GM18520 (cell line): ENCODE measurements around the gene PAX2.
"Not testable (repeated sequence)": the region's sequence is repeated elsewhere in the genome, so short reads cannot be mapped to it uniquely, and the experiment has no call there.

ENCODE experiments used
- ATAC-seq: cut with Tn5 transposase; IDR thresholded peaks from one replicate; pipeline ENCODE4 v1.9.1; 2021; ENCODE audit not compliant: unreplicated experiment

PAX2 gene

DNA sequence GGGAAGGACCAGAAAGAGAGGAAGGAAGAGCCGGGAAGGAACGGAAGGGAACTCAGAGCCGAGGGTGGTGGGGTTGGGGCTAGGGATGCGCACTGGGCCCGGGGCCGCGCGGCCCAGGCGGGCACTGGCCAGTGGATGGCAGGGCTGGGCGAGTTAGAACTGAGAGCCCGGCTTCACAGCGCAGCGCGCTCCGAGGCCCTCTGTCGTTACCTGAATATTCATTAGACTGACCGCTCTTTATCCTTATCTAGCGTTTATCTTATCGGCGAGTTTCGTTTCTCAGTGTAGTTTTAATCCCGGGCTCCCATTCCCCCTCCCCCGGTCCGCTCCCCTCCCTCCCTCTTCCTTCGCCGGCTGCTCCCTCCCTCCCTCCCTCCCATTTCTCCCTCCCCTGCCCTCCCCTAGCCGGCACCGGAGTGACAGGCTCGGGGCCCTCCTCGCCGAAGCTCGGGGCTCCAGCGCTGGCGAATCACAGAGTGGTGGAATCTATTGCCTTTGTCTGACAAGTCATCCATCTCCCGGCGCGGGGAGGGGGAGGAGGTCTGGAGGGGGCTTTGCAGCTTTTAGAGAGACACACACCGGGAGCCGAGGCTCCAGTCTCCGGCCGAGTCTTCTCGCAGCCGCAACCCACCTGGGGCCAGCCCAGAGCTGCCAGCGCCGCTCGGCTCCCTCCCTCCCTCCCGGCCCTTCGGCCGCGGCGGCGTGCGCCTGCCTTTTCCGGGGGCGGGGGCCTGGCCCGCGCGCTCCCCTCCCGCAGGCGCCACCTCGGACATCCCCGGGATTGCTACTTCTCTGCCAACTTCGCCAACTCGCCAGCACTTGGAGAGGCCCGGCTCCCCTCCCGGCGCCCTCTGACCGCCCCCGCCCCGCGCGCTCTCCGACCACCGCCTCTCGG is at the start of gene PAX2:
PAX2 (plus strand) TSS at position 596 of the 895 bp plus-strand sequence. CDS start 679 bp downstream, outside the sequence.
- ATAC-seq: no peak

DNA sequence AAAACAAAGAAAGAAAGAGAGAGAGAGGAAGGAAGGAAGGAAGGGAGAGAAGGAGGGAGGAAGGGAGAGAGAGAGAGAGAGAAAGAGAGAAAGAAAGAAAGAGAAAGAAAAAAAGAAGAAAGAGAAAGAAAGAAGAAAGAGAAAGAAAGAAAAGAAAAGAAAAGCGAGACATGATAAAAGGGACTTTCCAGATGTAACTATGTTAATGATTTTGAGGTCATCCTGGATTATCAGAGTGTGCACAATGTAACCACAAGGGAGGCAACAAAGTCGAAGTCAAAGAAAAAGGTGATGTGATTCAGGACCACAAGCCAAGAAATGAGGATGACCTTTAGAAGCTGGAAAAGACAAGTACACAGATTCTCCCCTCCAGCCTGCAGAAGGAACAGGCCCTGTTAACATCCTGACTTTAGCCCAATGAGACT is 48.9 kb upstream of the PAX2 start:
- ATAC-seq: no peak

DNA sequence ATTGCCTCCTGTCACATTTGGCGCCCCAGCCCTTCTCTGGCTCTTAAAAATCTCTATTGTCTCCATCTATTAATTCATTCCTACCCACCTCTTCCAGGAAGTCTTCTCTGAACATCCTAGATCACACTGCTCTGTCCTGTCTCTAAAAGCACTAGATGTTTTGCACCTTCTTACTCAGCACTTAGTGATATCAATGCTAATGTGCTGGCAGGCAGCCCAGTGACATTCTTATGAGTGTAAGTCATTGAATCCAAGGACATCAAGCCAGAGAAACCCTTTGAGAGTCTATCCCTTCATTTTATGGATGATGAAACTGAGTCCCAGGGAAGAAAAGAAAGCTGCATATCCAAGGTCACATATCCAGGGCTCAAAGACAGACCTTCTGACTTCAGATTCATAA is 48.3 kb upstream of the PAX2 start:
- no peak for ATAC-seq

DNA sequence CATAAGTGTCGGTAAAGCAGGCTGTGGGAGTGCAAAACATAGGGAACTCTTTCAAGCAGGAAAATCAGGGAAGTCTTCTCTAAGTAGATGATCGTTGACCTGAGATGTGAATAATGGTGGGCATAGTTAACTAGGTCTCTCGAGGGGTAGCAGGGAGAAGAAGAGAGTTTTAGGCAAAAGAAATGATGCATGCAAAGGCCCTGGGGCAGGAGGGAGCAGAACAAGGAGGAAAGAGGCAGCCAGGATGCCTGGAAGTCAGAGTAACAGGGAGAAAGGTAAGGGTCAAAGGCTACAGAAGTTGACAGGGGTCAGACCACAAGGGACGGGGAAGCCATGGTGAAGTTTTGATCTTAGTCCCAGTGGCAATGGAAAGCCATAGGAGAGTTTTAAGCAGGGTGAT is 47.8 kb upstream of the PAX2 start:
- no peak for ATAC-seq

DNA sequence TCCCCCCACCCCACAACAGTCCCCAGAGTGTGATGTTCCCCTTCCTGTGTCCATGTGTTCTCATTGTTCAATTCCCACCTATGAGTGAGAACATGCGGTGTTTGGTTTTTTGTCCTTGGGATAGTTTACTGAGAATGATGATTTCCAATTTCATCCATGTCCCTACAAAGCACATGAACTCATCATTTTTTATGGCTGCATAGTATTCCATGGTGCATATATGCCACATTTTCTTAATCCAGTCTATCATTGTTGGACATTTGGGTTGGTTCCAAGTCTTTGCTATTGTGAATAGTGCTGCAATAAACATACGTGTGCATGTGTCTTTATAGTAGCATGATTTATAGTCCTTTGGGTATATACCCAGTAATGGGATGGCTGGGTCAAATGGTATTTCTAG is 43.7 kb upstream of the PAX2 start:
- ATAC-seq: not testable (repeated sequence)

DNA sequence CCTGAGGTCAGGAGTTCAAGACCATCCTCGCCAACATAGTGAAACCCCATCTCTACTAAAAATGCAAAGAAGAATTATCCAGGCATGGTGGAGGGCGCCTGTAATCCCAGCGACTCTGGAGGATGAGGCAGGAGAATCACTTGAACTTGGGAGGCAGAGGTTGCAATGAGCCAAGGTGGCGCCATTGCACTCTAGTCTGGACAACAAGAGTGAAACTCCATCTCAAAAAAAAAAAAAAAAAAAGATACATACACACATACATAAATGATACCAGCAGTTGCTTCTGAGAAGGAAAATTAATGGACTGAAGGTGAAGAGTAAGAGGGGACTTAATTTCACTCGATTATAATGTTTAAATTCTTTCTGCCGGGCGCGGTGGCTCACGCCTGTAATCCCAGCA is 40.2 kb upstream of the PAX2 start:
- no peak for ATAC-seq

DNA sequence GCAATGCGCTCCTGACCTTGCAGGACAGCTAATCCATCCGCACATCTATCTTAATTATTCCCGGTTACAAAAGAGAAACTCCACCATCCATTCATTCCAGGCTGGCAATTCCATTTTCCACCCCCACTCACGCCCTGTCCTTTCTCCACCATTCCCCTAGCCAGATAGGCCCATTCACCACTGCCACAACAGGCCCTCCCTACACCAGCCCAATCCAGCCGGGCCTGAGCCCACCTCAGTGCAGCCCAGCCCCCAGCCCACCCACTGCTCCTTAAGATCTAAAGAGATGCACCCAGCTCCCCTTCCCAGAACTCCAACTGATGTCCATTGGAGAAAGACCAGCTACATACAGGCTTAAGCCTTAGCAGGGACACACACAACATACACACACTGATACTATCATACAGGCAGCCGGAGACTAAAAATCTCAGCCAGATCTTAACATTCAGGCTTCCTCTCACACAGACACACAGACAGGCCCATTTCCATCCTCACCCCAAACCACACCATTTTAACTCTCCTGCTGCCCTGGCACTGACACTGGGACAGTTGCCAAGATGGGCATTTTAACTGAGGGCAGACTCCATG is 38.0 kb upstream of the PAX2 start:
- ATAC-seq: no peak

DNA sequence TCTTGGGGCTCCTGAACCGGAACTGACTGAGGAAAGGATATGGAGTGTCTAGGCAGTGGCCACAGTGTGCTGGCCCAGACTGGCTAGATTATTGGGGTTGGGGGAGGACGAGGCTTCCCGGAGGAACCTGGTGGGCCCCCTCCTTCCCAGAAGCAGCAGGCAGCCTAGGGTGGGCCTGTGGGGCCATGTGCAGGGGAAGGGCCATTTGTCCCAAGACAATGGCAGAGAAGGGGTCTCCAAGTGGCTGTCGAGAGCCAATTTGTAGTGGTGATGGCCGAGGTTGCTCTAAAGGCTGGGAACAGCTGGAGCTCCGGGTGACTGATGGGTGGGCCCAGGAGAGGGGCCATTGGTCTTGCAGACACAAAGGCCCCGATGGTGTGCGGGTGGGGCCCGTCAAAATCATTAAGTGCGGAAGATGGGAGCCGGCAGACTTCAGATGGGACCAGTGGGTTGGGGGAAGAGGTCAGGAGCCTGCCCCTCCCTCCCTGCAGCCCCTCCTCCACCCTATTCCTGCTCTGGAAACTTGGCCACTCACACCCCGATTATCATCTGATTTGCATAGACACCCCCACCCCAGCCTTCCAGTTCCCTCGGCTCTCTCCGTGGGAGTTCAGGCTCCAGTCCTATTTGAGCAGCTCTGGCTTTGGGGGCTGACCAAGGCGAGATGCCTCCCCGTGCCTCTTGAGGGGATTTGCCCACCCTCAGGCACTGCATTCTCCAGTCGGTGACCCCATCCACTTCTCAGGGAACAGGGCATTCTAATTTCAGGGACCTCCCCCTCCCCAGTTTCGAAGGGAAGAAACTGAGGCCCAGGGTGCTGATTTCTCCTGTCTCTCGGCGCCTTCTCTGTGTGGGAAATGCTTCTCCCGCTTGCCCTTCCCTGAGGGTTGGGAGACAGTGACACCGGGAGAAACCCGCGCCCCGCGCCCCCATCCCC is 36.0 kb upstream of the PAX2 start:
- ATAC-seq: no peak

DNA sequence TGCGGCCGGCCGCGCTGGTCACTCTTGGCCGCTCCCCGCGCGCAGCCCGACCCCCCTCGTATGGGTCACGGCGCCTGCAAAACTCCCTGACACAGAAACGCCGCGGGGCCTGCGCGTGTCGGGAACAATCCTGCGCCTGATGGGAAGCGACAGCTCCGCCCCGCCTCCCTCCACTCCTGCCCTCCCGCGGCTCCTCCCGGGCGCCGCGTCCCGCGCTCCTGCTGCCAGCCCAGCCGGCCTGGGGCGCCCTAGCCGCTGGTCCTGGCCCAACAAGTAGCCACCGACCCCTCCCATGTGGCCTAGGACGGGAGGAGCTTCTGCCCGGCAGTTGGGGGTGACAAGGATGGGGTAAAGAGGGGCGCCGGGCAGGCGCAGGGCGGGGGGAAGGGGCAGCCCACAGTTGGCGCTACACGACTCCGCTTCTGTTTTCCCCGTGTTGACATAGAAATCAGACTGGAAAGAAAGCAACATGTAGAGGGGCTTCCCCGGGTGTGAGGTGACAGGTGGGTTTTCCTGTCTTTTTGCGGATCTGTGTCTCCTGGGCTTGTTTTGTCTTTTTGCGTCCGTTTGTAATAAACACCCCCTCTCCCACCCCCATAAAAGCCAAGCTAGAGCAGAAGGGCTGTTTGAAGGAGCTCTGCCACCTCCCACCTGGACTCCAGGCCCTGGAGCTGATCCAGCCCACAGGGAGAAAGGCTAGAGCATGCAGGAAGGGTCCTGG is 35.1 kb upstream of the PAX2 start:
- ATAC-seq: no peak

DNA sequence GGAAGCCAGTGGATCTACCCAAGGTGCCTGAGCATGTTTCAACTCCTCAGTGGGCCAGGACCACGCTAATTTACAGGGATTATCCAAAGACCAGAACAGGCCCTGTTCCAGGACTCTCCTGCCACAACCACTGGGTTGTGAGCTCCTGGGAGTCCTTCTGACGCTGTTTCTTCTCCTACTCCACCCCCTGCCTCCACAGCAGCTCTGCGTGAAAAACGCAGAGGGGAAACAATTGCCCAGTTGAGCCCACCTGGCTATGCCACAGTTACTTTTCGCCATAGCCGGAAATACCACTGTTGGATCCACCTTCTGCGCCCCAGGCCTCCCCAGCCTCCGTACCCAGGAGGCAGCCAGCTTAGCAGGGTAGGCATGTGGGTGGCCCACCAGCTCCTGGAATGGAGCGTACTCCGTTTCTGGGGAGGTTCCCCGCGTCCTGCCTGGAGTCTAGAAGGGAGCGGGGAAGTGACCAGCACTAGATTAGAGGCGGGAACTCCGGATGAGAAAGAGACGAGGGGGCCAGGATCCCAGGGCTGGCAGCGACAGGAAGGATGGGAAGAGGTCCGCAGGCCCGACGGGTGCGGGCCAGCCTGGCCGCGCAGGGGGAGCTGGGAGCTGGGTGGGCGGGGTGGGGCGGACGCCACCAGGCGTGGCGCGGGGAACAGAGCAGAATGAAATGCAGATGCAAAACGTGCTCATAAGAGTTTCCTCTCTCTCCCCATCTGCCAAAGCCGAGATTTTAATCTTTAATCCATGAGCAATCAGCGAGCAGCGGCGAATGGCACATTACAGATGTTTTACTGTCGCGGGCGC is 32.1 kb upstream of the PAX2 start:
- ATAC-seq: no peak

DNA sequence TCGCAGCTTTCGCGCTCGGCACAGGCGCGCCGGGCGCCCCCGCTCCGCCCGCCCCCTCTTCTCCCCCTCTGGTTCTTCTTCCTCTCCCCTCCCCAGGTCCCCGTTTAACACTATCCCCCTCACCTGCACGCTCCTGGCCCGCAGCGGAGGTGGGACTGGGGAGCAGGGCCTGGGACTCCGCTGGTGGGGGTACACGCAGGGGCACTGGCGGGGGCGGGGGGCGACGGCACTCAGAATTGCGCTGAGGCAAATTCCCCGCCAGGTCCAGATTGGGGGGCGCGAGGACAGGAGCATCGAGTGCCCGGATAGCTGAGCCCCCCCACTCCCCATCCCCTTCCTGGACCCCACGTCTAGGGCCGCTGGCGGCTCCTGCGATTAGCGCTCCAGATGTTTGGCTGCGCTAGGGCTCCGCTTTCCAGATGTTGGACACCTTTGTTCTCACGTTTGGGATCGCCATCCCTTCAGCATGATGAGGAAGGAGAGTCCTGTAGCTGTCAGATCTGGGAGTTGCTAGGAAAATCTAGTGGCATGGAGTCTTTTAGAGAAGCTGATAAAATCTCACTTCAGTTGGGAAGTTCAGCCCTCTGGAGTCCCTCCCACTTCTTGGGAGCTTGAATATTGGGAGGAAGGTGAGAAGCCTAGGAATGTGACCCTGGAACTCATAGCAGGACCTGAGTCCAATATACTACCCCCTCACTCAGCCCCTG is 31.4 kb upstream of the PAX2 start:
- no peak for ATAC-seq

DNA sequence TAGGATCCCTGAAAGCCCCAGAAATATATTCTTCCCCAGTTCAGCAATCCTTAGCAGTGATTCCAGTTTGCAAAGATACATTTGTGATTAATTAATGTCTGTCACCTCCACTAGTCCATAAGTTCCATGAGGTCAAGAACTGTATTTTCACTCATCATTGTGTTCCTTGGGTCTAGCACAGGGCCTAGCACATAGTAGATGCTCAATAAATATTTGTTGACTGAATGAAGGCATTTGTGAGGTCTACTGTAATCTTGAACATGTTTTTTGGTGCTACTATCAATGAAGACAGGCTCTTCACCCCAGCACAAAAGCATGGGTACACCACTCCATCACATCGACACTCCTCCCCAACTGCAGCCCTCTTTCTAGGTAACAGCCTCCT is 30.8 kb upstream of the PAX2 start:
- no peak for ATAC-seq

DNA sequence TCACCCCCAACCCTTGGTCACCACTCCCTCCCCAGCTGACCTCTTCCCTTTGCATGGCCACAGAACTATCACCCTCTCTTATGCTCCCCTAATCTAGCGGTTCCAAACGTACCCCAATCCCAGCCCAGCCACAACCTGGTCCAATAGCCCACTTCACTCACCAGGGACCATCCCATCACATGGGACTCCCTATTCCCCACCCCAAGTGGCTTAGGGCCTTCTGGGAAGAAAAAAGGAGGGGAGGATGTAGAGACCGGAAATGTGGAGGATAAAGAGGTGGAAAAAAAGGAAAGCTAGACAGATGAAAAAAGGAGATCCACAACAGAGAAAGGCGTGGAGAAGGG is 30.3 kb upstream of the PAX2 start:
- ATAC-seq: no peak

DNA sequence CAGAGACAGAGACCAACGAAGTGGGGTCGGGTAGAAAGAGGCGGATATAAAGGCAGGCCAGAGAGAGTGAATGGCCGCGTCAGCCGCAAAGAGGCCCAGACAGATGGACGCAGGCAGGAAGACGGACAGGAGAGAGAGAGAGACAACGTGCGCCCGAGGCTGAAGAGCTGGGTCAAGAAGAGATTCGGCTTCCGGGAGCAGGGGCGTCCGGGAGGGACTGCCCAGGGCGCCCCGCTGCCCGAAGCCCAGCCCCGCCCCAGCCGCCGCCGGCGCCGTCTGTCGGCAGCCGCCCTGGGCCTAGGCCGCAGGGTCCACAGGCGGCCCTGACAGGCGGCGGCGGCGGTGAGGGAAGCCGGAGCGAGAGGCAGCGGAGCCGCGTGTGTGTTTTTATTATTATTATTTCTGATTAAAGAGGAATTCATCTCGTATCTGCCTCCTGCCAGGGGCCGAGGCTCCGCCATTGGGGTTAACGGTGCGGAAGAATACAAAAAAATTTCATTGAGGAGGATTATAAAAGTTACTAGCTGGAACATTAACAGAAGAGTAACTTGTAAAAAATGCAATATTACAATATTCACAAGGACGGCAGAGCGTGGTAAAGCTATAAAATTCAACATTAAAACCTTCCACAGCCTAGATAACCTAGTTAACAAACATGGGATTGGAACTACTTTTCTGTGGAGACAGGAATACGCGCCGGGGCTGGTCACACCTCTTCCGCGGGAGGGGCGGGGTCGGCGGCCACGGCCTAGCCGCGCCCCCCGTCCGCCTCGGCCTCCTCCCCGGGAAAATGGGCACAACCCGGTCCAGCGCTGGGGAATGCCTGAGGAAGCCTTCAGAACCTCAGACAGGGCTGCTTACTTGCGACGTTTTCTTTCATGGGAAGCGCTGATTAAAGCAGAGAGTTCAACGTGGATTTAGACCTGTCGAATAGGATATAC is 29.7 kb upstream of the PAX2 start:
- no peak for ATAC-seq

DNA sequence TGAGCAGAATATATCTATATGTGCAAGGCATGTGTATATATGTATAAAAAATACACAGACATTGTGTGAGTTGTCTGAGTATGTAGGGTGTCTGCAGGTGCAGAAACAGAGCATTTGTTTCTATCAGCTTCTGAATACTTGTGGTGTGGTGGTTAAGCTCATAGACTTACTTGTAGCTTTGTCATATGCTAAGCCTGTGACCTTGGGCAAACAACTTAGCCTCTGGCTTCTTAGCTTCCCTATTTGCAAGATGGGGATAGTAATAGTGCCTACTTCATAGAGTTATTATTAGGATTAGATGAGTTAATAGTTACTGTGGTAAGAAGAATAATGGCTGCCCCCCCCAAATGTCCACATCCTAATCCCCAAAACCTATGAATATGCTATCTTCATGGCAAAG is 28.2 kb upstream of the PAX2 start:
- ATAC-seq: no peak

DNA sequence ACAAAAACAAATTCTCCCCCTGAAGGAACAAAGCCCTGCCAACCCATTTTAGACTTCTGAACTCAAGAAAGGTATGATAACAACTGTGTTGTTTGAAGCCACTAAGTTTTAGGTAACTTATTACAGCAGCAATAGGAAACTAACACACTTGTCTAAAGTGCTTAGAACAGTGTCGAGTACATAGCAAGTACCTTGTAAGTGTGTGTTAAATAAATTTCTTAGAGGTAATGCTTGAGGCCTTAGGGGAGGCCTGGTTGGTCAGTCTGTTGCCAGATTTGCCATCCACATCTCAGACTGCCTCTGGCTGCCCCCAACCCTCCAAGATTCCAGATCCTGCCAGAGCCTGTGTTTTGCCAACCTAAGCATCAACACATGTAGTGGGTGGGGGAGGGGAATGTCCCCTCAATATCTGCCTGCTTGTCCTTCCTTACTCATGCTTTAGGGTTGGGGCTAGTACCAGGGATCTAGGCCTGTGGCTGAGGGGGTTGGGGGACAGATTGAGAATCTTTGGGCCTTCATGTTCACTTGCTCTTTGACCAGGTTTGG is 27.1 kb upstream of the PAX2 start:
- no peak for ATAC-seq

DNA sequence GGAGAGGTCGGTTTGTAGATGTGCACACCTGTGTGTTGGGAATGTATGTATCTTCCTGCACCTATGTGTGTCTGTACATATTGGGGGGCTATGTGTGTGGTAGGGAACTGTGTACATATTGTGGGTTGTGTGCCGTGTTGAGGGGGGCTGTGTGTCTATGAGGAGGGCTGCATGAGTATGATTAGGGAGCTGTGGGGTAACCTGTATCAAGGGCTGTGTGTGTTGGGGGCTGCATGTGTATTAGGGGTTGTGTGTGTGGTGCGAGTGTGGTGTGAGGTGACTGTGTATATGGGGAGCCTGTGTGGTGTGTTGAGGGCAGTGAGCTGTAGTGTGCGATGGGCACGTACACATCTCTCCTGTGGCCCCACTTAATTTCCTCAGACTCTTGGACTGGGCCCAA is 22.2 kb upstream of the PAX2 start:
- no peak for ATAC-seq
